Keratinocyte (primary cell): ENCODE measurements around the gene ATP2B2. TPM values are rescaled to one million over a fixed set of nuclear protein-coding genes. Genes with fewer than 3 reads are reported as not detected.

Source experiments
- DNase-seq: peaks from one replicate; pipeline ENCODE4 v3.0.0-alpha.2; 2011; ENCODE audit warnings: low read depth, missing footprints, low spot score
- FAIRE-seq: peaks from 2 replicates; lab custom pipeline; 2011; peaks lifted over from hg19 to GRCh38; lab: Jason Lieb, UNC
- H2AFZ ChIP-seq: 2 replicates; pipeline ENCODE4 v1.6.0; 2012; ENCODE audit warnings: low read length, control low read depth, inconsistent platforms; ENCODE audit not compliant: control insufficient read depth
- H3K27ac ChIP-seq: 2 replicates; pipeline ENCODE4 v1.5.1; 2011; ENCODE audit warnings: low read length; ENCODE audit not compliant: control insufficient read depth, insufficient read depth
- H3K27me3 ChIP-seq: 3 replicates; pipeline ENCODE4 v1.6.0; 2011; ENCODE audit warnings: low read length; ENCODE audit not compliant: control insufficient read depth, insufficient read depth; ENCODE audit errors: extremely low read depth
- H3K36me3 ChIP-seq, 2 experiments: 2 replicates in 1 of 2; 3 replicates in 1 of 2; pipeline ENCODE4 v1.5.1; 2011; ENCODE audit warnings: low read length in 2 of 2, mild to moderate bottlenecking in 1 of 2; ENCODE audit not compliant: control insufficient read depth in 2 of 2, insufficient read depth in 2 of 2; ENCODE audit errors: extremely low read depth in 1 of 2
- H3K4me1 ChIP-seq: 3 replicates; pipeline ENCODE4 v1.5.1; 2011; ENCODE audit warnings: low read length; ENCODE audit not compliant: control insufficient read depth, insufficient read depth; ENCODE audit errors: extremely low read depth
- H3K4me2 ChIP-seq: 3 replicates; pipeline ENCODE4 v1.6.0; 2011; ENCODE audit warnings: low read depth, low read length; ENCODE audit not compliant: control insufficient read depth, insufficient read depth; ENCODE audit errors: extremely low read depth
- H3K4me3 ChIP-seq, 3 experiments: fragments of 200-600 bp in 1 of 3; sonication (generic) in 1 of 3; 2 replicates in 2 of 3; 3 replicates in 1 of 3; pipeline ENCODE4 v1.5.1; 2011 to 2016; ENCODE audit warnings: low read length in 3 of 3, mild to moderate bottlenecking in 3 of 3, control low read depth in 2 of 3, inconsistent platforms in 1 of 3, low read depth in 1 of 3, mixed read lengths in 1 of 3, mixed run types in 1 of 3, moderate library complexity in 1 of 3; ENCODE audit not compliant: control insufficient read depth in 2 of 3, insufficient read depth in 2 of 3; ENCODE audit errors: extremely low read depth in 1 of 3
- H3K79me2 ChIP-seq: 2 replicates; pipeline ENCODE4 v1.6.0; 2012; ENCODE audit warnings: low read length; ENCODE audit not compliant: control insufficient read depth, insufficient read depth
- H3K9ac ChIP-seq: 3 replicates; pipeline ENCODE4 v1.6.0; 2011; ENCODE audit warnings: low read length; ENCODE audit not compliant: control insufficient read depth, insufficient read depth; ENCODE audit errors: extremely low read depth
- H3K9me1 ChIP-seq: 3 replicates; pipeline ENCODE4 v1.6.0; 2011; ENCODE audit warnings: low read length; ENCODE audit not compliant: control insufficient read depth, insufficient read depth; ENCODE audit errors: extremely low read depth
- H3K9me3 ChIP-seq: 2 replicates; pipeline ENCODE4 v1.5.1; 2012; ENCODE audit warnings: low read depth, low read length; ENCODE audit not compliant: control insufficient read depth
- H4K20me1 ChIP-seq: 3 replicates; pipeline ENCODE4 v1.6.0; 2011; ENCODE audit warnings: low read length; ENCODE audit not compliant: control insufficient read depth, insufficient read depth; ENCODE audit errors: extremely low read depth
- EZH2 ChIP-seq: IDR thresholded peaks from one replicate; pipeline ENCODE4 v1.6.1; 2012; ENCODE audit warnings: inconsistent platforms, mild to moderate bottlenecking, low read length, moderate library complexity
- dilution Hi-C: fragments of 300-500 bp; cut with MboI; formaldehyde crosslinking; loops from one replicate; pipeline ENCODE4 v1.7.0; 2020; ENCODE audit warnings: low sequenced_read_pairs; ENCODE audit not compliant: extremely low pct_ligation_motif_present
- polyA plus RNA-seq, 5 experiments: library from polyadenylated mRNA; depleted of rRNA in 3 of 5; stranded (reverse) in 3 of 5; stranded (forward) in 1 of 5; unstranded in 1 of 5; fragments of >200 nt; gene quantifications; 1 replicate in 1 of 5; 2 replicates in 3 of 5; 3 replicates in 1 of 5; pipeline versions ENCODE4 v1.2.1 to v1.2.3, GENCODE V29; 2011 to 2012; ENCODE audit warnings: missing spikeins in 2 of 5, low read depth in 1 of 5, low replicate concordance in 1 of 5
- TF ChIP-seq, protein P1 (sequence below), 3 experiments: IDR thresholded peaks in 1 of 3; conservative IDR thresholded peaks in 1 of 3; optimal IDR thresholded peaks in 1 of 3; 2 replicates in 2 of 3; 3 replicates in 1 of 3; pipeline versions ENCODE3 to v1.5.1; 2011; ENCODE audit warnings: low read length in 3 of 3, mild to moderate bottlenecking in 3 of 3, moderate library complexity in 2 of 3, control low read depth in 1 of 3, inconsistent platforms in 1 of 3; ENCODE audit not compliant: insufficient read depth in 2 of 3; ENCODE audit errors: extremely low read depth in 1 of 3

ATP2B2 gene
- polyA plus RNA-seq, 1 donor (not counting 4 experiments of a cell fraction or from before 2014, with no cell fraction given), result not detected

DNA sequence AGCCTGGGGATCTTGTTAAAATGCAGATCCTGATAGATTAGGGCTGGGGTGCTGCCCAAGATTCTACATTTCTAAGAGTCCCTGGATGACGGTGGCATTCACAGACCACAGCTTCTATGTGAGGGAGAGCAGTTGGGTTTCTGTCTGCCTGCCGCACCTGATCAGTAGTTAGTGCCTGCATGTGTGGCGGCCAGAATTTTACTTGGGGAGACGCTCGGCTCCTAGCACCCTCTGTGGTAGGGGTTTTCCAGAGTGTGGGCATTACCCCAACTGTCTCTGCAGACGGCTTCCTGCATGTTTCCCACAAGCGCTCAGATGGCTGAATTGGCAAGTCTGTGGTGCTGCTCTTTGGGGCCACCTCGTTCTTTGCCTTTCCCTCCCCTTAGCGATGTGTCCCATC, 220.9 kb downstream of the ATP2B2 start:
- no peak overlapping the region for H3K9ac ChIP-seq
- dilution Hi-C loops, result no loop called here
- TF ChIP-seq, protein P1, sequence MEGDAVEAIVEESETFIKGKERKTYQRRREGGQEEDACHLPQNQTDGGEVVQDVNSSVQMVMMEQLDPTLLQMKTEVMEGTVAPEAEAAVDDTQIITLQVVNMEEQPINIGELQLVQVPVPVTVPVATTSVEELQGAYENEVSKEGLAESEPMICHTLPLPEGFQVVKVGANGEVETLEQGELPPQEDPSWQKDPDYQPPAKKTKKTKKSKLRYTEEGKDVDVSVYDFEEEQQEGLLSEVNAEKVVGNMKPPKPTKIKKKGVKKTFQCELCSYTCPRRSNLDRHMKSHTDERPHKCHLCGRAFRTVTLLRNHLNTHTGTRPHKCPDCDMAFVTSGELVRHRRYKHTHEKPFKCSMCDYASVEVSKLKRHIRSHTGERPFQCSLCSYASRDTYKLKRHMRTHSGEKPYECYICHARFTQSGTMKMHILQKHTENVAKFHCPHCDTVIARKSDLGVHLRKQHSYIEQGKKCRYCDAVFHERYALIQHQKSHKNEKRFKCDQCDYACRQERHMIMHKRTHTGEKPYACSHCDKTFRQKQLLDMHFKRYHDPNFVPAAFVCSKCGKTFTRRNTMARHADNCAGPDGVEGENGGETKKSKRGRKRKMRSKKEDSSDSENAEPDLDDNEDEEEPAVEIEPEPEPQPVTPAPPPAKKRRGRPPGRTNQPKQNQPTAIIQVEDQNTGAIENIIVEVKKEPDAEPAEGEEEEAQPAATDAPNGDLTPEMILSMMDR (optimal IDR thresholded peaks at IDR 0.05 in 1 of 3, IDR thresholded peaks at IDR 0.05 in 1 of 3, conservative IDR thresholded peaks at IDR 0.05 in 1 of 3; ENCODE audit: extremely low read depth in 1 of 3, insufficient read depth in 2 of 3, low read length in 3 of 3), result no peak
- no peak for TF ChIP-seq EZH2
- no peak overlapping the region for H3K4me2 ChIP-seq
- peaks cover 13 to 25% of the 10 kb centered on the region in 2 experiments for H3K36me3 ChIP-seq
- no peak overlapping the region for H2AFZ ChIP-seq
- H3K27ac ChIP-seq, result no peak overlapping the region
- no peaks in the 10 kb centered on the region for H3K9me1 ChIP-seq
- H3K79me2 ChIP-seq, result no peaks in the 10 kb centered on the region
- H4K20me1 ChIP-seq, result no peaks in the 10 kb centered on the region
- DNase-seq, result no peak
- H3K4me3 ChIP-seq, result no peak overlapping the region
- H3K9me3 ChIP-seq, result no peaks in the 10 kb centered on the region
- H3K27me3 ChIP-seq, result no peaks in the 10 kb centered on the region
- no peak for FAIRE-seq
- peaks cover 5% of the 10 kb centered on the region for H3K4me1 ChIP-seq

DNA sequence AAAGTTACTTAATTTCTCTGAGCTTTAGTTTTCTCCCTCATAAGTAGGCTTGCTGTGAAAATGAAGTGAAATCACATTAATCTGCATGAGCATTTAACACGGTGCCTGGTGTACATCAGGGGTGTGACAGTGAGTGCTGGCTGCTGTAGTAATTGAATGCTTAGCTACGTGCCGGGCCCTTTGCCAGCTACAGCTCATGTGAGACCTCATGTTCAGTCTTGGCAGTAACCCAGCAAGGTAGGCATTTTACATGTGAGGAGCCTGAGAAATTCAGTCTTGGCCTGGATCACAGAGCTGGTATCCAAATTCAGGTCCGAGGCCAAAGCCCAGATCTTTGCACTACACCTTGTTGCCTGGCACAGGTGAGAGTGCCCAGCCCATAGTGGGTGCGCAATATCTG, 221.7 kb downstream of the ATP2B2 start:
- peak; percentile 23 for FAIRE-seq
- no peak overlapping the region for H3K9ac ChIP-seq
- H3K9me1 ChIP-seq, result no peaks in the 10 kb centered on the region
- peaks cover 11 to 27% of the 10 kb centered on the region in 2 experiments for H3K36me3 ChIP-seq
- H3K4me3 ChIP-seq, result no peak overlapping the region
- no peaks in the 10 kb centered on the region for H4K20me1 ChIP-seq
- no peak overlapping the region for H2AFZ ChIP-seq
- no peak overlapping the region for H3K27ac ChIP-seq
- H3K4me2 ChIP-seq, result no peak overlapping the region
- no peak for DNase-seq
- TF ChIP-seq EZH2, result no peak
- TF ChIP-seq, protein P1 (optimal IDR thresholded peaks at IDR 0.05 in 1 of 3, IDR thresholded peaks at IDR 0.05 in 1 of 3, conservative IDR thresholded peaks at IDR 0.05 in 1 of 3; ENCODE audit: extremely low read depth in 1 of 3, insufficient read depth in 2 of 3, low read length in 3 of 3), result no peak
- H3K4me1 ChIP-seq, result peaks cover 5% of the 10 kb centered on the region
- dilution Hi-C loops, result no loop called here
- no peaks in the 10 kb centered on the region for H3K27me3 ChIP-seq
- no peaks in the 10 kb centered on the region for H3K79me2 ChIP-seq
- H3K9me3 ChIP-seq, result no peaks in the 10 kb centered on the region
